SU-DHL-6 (cell line): Measurements from ENCODE around the gene ESRRB.

Experiments
- CTCF ChIP-seq: fragments of 200-600 bp; sonication (generic); IDR thresholded peaks from one replicate; pipeline ENCODE4 v1.5.1; 2017; ENCODE audit warnings: antibody characterized with exemption, mild to moderate bottlenecking, low read length, moderate library complexity; ENCODE audit not compliant: insufficient read depth, poor library complexity, severe bottlenecking
- EZH2phosphoT487 ChIP-seq: fragments of 200-600 bp; sonication (generic), shearing (Covaris generic); conservative IDR thresholded peaks from 2 replicates; pipeline ENCODE4 v1.6.1; 2018; ENCODE audit warnings: mild to moderate bottlenecking, antibody characterized with exemption, low read length, moderate library complexity, mixed read lengths

GRCh38 chr14:76531821-76532318 lies 155.9 kb downstream of the ESRRB start:
- TF ChIP-seq CTCF (no peak), EZH2phosphoT487 (no peak)
